Activated CD8-positive, alpha-beta memory T cell treated with anti-CD3 and anti-CD28 coated beads, Interleukin-2, amount 50 U/mL, for 4 hours (primary cell): ENCODE measurements around the gene ARHGEF28.

Source experiments
- DNase-seq: peaks from one replicate; pipeline ENCODE4 v3.0.0-alpha.2; 2020

ARHGEF28 gene

GRCh38 chr5:73663161-73663859 is 37.3 kb downstream of the ARHGEF28 start:
- no peak for DNase-seq

GRCh38 chr5:73663860-73664240 is 37.9 kb downstream of the ARHGEF28 start:
- no peak for DNase-seq

GRCh38 chr5:73664796-73665195 is 38.8 kb downstream of the ARHGEF28 start:
- DNase-seq: no peak

GRCh38 chr5:73666891-73667290 is 40.9 kb downstream of the ARHGEF28 start:
- no peak for DNase-seq

- no peak for DNase-seq
Measured at GRCh38 chr5:73668017-73668416, 42.0 kb downstream of the ARHGEF28 start.

GRCh38 chr5:73668486-73669111 is 42.6 kb downstream of the ARHGEF28 start:
- DNase-seq: no peak

GRCh38 chr5:73670731-73671130 is 44.7 kb downstream of the ARHGEF28 start:
- DNase-seq: no peak

GRCh38 chr5:73672132-73672531 is 46.1 kb downstream of the ARHGEF28 start:
- DNase-seq: no peak

- no peak for DNase-seq
Measured at GRCh38 chr5:73673161-73673591, 47.2 kb downstream of the ARHGEF28 start.

- no peak for DNase-seq
Measured at GRCh38 chr5:73674669-73675004, 48.6 kb downstream of the ARHGEF28 start.

- DNase-seq: no peak
Measured at GRCh38 chr5:73678322-73678740, 52.3 kb downstream of the ARHGEF28 start.

GRCh38 chr5:73678807-73679206 is 52.8 kb downstream of the ARHGEF28 start:
- DNase-seq: no peak

- no peak for DNase-seq
Measured at GRCh38 chr5:73682176-73682575, 56.2 kb downstream of the ARHGEF28 start.

- DNase-seq: no peak
Measured at GRCh38 chr5:73684691-73685090, 58.7 kb downstream of the ARHGEF28 start.

- DNase-seq: no peak
Measured at GRCh38 chr5:73686912-73687311, 60.9 kb downstream of the ARHGEF28 start.

GRCh38 chr5:73687357-73687756 is 61.4 kb downstream of the ARHGEF28 start:
- DNase-seq: no peak

- no peak for DNase-seq
Measured at GRCh38 chr5:73690015-73690414, 64.0 kb downstream of the ARHGEF28 start.

GRCh38 chr5:73691302-73692080 is 65.5 kb downstream of the ARHGEF28 start:
- no peak for DNase-seq

- DNase-seq: no peak
Measured at GRCh38 chr5:73692166-73692640, 66.2 kb downstream of the ARHGEF28 start.

GRCh38 chr5:73692981-73693380 is 67.0 kb downstream of the ARHGEF28 start:
- no peak for DNase-seq

GRCh38 chr5:73693573-73694061 is 67.6 kb downstream of the ARHGEF28 start:
- DNase-seq: no peak

- DNase-seq: no peak
Measured at GRCh38 chr5:73694089-73694488, 68.1 kb downstream of the ARHGEF28 start.

GRCh38 chr5:73698011-73698410 is 72.0 kb downstream of the ARHGEF28 start:
- no peak for DNase-seq

- no peak for DNase-seq
Measured at GRCh38 chr5:73701566-73701965, 75.6 kb downstream of the ARHGEF28 start.
